Endothelial cell of umbilical vein (primary cell): ENCODE measurements around the gene CISD2.

Experiments used
- CTCF ChIP-seq, 2 donors: IDR thresholded peaks; 1 replicate in 1 of 2; 2 replicates in 1 of 2; pipeline ENCODE4 v1.5.1; 2011; ENCODE audit warnings: low read length in 2 of 2, mild to moderate bottlenecking in 2 of 2, moderate library complexity in 2 of 2, control low read depth in 1 of 2, inconsistent platforms in 1 of 2, low read depth in 1 of 2; ENCODE audit not compliant: insufficient read depth in 1 of 2; ENCODE audit errors: extremely low read depth in 1 of 2
- FOS ChIP-seq: IDR thresholded peaks from 2 replicates; pipeline ENCODE4 v1.6.1; 2011; ENCODE audit warnings: mild to moderate bottlenecking, low read length, moderate library complexity, borderline replicate concordance; ENCODE audit not compliant: insufficient read depth

- TF ChIP-seq CTCF (IDR thresholded peaks at IDR 0.05; ENCODE audit: extremely low read depth in 1 of 2, insufficient read depth in 1 of 2, low read depth in 1 of 2, low read length in 2 of 2) = no peak
- TF ChIP-seq FOS = no peak
Observed at GRCh38 chr4:102825261-102826091, 43.3 kb upstream of the CISD2 start.
